T-helper 1 cell (primary cell): Measurements from ENCODE around the gene FAM240A.
"Not testable (repeated sequence)": the region's sequence is repeated elsewhere in the genome, so short reads cannot be mapped to it uniquely, and the experiment has no call there.

Experiments used
- DNase-seq, 5 donors: peaks; one replicate each; pipeline ENCODE4 v3.0.0-alpha.2; 2012 to 2020
- total RNA-seq, 4 donors: gene quantifications; one replicate each; lab custom pipeline; 2026; lab: John Stamatoyannopoulos, UW

Gene FAM240A
- total RNA-seq: 0 reads per million in 4 donors

DNA sequence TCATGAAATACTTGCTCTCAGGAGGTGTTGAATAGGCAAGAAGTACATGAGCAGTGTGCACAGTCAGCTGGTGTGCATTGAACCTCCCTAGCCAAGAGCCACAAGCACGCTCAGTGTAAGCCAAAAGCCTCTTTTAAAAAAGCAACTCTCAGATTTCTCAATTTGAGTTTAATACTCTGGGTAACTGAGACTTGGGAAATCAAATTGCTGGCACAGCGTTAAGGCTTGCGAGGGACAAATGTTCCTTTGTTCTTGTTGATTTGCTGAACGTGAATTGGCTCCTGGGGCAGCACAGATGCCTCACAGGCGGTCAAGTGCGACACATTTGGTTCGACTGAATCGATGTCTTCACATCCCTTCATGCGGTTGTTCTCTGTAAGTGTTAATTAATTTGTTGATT lies at the start of gene FAM240A:
Gene FAM240A, plus strand, starts transcription at position 202 of the 400 bp plus-strand sequence. Its CDS starts 159 bp downstream, at position 361.
- DNase-seq: no peak

DNA sequence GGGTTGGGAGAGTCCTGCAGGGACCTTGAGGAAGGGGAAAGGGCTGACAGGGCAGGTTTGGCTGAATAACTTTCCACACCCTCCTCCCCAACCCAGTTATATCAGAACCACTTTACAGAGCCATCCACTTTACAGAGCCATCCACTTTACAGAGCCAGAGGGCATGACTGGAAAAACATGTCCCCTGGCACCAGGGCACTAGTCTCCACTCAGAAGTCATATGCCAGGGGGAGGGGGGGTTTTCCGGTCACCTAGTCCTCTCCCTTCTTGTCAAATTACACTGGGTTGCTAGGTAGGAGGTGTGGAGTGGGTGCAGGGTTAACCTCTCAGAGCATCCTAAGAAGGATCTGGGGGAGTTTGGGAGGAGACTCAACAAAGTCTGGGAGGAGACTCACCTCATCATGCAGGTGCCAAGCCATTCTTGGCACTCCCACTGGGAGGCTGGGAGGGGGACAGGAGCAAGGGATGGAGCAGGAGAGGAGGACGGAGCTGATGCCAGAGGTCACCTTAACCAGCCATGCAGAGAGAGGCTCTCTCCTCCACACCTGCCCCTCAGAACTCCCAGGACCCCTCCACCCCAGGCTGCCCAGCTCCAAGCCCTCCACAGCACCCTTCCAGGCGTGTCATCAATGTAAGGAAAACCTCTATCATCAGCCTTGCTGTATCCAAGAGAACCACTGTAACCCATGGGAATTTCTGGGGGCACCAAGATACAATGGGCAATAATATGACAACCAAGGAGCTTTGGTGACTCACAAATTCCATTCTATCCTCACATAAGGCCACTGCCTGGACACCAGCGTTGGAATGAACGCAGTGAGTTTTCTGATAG lies 47.9 kb upstream of the FAM240A start:
- no peak for DNase-seq

DNA sequence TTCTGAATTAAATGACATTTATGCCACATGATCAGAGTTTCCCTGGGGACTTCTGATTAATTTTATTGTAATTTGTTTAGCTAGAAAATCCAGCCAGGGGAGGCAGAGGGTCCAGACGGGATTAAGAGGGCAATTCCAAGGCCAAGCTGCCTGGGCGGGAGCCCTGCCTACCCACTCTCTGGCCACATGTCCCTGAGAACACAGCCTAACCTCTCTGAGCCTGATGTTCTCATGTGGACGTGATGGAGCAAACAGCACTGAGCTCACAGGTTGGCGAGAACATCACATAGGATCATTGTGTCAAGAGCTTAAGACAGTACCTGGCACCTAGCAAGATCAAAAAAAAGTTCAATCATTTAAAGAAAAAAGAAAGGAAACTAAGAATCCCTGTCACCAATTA lies 47.2 kb upstream of the FAM240A start:
- no peak for DNase-seq

DNA sequence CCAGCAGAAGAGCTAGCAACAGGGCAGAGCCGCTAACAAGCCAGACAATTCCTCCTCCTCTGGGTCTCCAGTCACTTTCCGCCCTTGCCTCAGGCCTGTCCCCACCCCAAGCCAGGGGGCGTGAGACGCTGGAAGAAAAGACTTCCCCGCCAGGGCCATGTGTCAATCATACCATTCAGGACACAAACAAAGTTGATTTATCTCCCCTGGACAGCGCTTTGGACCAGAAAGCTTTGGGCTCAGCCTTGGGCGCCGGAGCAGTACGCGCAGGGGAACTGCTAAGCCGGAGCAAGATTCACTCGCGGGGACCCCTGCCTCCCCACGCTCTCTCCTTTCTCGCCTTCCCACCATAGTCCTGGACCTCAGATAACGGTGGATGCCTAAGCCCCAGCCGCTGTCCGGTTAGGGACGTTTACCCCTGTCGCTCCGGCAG lies 46.7 kb upstream of the FAM240A start:
- DNase-seq: no peak

DNA sequence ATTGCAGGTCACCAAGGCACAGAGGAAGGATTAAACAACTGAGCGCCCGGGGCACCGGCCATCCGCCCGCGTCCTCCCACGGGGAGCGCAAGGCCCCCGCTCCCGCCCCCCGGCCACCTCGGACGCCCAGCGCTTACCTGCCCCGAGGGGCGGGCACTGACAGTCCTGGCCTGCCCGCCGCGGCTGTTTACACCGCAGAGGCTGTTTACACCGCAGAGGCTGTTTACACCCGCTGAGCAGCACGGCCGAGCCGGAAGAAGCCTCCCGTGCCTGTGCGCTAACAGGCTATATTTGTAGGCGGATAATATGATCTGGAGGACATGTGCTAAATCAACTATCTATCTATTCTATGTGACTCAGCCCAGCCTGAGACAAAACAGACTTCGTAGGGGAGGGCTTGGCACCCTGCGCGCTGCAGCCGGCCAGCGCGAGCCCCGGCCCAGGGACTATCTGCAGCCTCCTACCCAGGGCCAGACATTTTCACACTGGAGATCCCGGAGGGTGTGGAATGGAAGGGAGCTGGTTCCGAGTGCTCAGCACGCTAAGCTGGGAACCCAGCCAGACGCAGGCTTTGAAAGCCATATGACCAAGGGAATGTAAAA lies 46.2 kb upstream of the FAM240A start, which contains the start of gene LRRC2:
Gene LRRC2, minus strand, starts transcription at position 263 of the 602 bp plus-strand sequence. CDS start 14,711 bp downstream, outside the sequence.
- peak in 3 of 5 donors; percentile 6 to 58 (median 17) for DNase-seq

DNA sequence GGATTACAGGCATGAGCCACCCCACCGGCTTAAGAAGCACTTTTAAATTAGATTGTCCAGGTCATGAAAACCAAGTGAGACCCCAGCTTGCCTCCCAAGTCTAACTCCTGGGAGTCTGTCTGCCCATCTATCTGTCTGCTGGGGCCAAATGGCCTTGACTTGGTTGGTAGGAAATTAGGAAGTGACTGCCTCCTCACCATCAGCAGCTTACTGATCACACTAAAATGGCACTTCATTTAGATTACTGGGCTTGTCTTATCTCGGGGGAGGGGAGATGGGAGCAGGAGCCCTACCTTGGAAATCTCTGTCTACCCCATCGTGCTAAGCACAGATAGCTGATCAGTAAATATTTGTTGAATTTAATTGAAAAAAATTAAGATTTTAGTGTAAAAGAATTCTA lies 40.6 kb upstream of the FAM240A start:
- no peak for DNase-seq

DNA sequence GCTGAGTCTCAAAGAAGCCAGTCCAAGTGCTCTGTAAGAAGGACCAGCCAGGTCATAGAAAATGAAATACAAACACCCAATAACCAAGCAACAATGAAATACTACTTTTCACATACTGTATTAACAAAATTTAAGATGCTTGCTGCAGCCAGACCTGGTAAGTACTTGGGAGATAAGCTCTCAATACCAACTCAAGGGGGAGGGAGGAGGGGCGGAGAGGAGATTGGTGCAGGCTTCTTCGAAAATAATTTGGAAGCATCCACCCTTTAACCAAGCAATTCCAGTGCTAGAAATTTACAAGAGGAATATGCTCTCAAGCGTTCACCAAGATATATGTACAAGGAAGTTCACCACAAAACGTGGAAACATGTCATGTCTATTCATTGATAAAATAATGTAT lies 38.6 kb upstream of the FAM240A start:
- DNase-seq: no peak

DNA sequence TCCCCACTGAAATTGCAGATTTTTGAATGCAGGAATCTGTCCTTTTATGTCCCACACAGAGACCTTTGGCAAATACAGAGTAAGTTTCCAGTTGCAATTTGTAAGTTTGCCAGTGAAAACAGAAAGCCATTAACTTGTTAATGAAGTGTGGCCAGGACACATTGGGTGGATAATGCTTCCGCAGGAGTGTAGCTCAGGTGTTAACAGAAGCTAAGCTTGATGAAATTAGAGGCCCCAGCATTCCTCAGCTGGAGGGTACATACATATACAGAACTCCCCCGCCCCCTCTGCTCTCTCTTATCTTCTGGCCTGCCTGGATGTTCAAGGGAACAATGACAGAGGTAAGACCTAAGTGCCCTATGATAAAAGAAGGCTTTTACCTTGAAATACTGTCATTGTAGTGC lies 38.1 kb upstream of the FAM240A start:
- DNase-seq: no peak

DNA sequence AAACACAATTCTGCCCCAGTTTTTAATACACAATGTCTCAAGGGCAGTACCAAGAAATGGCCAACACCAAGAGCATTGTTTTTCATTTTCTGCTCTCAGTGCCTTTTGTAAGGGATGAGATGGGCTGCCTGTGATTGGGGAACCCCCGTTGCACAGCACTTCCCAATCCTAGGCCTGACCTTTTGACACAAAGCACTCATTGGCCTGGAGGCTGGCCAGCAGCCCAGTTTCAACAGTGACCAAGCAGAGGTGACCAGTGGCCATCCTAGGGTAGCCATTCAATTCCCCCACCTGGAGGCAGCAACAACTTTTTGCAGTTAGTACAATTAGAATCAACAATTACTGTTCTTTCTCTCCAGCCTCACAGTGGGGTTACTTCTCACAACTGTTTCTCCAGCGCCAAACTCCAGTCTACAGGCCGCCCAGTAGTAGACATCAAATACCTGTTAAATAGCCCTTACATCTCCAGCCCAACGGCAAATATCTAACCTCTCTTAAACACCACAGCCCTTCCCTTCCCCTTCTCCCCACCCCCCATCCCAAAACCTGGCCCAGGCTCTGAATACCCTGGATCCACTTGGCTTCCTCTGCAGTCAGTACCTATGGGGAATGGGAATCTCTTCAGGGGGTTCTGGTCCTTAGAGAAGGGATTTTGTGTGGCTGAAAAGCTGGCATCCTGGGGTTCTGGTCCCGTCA lies 37.3 kb upstream of the FAM240A start:
- no peak for DNase-seq

DNA sequence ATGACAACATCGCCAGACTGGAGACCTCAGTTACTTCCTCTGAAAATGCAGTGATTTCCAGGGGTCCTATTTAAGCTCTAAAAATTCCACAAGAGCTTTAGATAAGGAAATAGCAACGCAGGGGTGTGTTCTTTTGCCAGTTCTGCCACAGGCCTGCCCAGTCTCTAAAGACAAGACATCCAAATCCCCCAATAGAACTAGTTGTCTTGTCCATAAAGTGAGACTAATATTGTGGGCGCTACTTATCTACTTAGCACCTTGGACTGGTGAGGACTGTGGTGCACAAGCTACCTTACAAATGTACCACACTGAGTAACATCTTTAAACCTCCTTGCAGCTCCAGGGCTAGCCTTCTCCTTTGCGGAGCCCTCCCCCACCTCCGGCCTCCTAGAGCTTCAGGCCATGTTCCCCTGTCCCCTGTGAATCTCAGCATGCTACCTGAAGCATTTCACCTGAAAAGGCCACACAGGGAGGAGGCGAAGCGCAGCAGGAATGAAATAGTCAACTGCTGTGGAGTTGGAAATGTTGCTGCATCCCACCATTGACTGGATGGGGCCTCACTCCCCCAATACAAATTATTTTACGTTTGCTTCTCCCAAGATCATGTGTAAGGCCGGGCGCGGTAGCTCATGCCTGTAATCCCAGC lies 36.6 kb upstream of the FAM240A start:
- no peak for DNase-seq

DNA sequence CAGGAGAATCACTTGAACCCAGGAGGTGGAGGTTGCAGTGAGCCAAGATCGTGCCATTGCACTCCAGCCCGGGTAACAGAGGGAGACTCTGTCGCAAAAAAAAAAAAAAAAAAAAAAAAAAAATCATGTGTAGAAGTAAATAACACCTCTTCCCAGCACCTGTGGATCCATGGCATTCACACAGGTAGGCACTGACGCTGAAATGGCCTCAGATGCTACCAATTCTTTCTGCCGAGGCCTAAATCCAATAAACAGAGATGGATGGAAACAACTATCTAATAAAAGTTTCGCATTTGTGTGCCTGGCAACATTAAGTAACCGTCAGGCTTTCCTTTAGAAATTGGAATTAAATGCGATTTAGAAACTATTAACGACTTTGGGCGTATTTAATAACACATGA lies 35.9 kb upstream of the FAM240A start:
- DNase-seq: no peak

DNA sequence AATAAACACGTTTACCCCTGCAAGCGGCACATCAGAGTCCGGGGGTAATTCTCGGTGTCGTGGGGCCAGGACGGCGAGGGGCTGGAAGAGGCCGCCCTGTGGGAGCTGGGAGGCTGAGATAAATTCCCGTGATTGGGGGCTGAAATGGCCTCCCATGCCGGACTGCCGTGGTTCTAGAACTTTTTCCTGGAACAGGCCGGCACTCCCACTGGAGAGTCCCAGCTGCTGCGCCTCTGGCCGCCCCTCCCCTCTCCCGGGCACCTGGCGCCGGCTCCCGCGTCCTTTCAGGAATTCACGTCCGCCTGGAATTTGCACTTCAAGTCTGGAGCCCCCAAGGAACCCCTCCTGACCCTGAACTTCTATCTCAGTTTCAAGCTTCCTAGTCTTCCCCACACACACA lies 35.4 kb upstream of the FAM240A start:
- DNase-seq: no peak

DNA sequence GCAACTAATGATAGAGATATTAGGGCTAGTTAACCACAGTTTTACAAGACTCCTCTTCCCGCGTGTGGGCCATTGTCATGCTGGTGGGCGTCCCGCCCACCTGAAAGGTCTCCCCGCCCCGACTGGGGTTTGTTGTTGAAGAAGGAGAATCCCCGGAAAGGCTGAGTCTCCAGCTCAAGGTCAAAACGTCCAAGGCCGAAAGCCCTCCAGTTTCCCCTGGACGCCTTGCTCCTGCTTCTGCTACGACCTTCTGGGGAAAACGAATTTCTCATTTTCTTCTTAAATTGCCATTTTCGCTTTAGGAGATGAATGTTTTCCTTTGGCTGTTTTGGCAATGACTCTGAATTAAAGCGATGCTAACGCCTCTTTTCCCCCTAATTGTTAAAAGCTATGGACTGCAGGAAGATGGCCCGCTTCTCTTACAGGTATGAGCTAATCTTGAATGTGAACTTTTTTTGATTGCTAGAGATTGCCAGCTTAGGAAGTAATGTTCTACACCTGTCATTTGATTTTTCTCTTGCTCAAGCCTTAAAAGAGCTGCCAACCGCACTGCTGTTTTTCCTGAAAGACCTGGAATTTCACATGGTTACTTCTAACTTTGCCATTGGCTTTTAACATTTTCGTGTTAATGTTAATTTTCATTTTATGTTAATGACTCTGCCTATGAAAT lies 34.6 kb upstream of the FAM240A start:
- not testable (repeated sequence) for DNase-seq

DNA sequence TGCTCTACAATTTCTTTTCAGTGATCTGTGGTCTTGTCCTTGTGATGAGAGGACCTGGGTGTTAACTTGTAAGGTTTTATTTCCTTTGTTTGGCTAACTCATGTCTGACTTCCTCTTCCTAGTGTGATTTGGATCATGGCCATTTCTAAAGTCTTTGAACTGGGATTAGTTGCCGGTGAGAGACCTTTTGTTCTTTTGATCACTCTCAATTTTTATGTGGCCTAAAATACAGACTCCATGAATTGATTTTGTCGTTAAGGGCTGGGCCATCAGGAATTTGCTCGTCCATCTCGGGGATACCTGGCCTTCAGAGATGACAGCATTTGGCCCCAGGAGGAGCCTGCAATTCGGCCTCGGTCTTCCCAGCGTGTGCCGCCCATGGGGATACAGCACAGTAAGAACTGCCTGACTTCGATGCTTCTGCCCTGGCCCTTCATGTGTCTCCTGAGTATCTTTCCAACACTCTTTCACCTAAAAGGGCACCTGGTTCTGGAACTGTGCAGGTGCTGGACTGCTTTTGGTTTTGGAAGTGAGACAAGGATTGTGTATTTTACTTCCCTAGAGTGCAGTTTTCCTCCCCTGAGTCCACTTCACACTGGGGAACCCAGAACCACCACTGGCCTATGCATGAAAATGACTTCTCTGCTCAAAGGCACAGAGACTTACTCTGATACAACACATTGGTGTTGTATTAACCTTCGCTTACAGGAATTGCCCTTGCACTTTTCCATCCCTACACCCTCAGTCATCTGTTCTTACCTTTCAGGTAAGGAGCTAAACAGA lies 33.2 kb upstream of the FAM240A start:
- no peak for DNase-seq

DNA sequence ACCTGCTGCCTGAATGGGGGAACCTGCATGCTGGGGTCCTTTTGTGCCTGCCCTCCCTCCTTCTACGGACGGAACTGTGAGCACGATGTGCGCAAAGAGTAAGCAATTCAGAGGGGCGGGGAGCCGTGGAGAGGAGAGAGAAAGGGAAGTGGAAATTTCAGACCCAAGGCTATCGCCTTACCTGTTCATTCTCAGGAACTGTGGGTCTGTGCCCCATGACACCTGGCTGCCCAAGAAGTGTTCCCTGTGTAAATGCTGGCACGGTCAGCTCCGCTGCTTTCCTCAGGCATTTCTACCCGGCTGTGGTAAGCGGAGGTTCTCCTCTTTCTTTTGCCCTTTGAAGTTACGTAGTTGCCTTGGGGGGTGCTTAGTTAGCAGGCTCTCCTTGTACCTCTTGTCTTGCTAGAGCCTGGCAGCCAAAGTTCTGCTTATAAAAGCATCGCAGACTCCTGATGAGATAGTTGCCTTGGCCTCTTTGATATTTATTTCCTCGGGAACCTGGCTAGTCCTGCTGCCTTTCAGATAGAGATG lies 32.5 kb upstream of the FAM240A start:
- no peak for DNase-seq

DNA sequence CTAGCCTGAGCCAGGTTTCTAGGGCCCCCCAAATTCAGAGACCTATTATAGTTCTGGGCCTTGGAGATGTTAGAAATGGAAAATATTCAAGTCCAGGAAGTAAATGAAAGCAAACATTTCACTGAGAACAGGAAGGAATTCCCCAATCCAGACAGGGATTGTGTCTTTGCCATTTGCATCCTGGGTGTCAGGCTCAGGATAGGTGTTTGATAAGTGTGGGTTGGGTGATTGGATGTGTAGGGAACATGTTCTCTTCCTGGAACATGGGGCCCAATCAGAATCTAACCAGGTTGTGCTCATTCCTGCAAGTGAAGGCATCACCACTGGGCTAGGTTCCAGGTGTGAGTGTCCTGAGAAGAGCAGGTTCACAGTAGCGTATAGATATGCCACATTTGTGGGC lies 31.6 kb upstream of the FAM240A start:
- no peak for DNase-seq

DNA sequence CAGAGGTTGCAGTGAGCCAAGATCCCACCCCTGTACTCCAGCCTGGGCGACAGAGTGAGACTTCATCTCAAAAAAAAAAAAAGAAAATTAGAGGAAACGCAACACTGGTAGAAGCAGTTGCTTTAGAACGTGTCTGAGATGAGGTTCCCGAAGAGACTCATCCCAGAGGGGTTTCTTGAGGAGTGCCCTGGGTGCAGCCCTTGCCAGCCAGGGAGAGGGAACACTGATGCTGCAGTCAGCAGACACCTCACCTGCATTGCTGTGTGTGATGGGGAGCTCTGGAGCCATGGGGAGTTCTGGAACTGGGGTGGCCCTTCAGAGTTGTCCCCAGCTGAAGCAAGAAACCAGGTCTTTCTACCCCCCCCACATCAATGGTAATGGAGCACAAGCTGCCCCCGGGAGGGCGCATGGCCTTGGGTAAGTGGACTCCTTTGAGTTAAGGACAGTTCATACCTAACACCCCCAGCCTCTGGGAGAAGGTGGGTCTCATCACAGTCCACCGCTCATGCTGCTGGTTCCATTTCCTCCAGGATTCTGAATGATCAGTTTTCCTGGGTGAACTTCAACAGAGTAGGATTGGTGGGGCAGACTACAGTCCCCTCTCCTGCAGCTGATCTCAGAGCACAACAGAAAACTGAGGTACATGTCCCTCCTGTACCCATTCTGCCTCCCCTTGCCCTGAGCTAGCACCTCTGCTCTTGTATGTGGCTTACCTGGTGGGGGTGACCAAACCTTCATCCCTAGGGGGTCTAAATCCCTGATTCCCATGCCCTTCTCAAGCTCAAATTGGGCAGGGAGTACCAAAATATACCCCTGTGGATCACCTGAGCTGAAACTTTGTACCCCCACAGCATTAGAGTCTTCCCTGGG lies 27.5 kb upstream of the FAM240A start:
- no peak for DNase-seq

DNA sequence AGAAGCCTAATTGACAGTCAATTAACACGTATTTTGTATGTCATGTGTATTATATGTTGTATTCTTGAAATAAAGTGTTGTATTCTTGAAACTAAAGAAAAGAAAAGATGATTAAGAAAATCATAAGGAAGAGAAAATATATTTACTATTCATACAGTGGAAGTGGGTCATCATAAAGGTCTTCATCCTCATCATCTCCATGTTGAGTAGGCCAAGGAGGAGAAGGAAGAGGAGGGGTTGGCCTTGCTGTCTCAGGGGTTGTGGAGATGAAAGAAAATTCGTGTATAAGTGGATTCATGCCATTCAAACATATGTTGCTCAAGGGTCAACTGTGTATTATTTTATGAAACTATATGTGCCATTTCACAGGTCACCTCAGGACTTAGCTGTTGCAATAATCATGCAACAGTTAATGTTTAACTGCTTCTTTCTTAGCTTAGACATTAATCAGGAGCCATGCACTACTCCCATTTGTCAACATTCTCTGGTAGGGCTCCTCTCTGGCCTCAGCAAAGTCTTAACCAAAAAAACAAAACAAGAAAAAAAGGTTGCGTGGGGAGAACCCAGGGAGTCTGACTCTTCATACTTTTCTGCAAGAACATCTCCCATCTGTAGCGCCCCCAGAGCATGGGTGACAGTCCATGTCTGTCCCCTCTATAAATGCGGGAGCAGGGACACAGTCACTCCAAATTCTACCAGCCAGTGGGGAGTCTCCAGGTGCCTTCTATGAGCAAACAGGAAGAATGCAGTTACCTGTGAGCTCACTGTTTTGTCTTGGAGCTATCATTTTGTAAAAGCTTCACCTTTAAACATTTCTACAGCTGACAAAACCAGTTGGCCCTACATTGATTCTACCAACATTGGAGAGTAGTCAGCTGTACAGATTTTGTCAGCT lies 26.3 kb upstream of the FAM240A start:
- no peak for DNase-seq

DNA sequence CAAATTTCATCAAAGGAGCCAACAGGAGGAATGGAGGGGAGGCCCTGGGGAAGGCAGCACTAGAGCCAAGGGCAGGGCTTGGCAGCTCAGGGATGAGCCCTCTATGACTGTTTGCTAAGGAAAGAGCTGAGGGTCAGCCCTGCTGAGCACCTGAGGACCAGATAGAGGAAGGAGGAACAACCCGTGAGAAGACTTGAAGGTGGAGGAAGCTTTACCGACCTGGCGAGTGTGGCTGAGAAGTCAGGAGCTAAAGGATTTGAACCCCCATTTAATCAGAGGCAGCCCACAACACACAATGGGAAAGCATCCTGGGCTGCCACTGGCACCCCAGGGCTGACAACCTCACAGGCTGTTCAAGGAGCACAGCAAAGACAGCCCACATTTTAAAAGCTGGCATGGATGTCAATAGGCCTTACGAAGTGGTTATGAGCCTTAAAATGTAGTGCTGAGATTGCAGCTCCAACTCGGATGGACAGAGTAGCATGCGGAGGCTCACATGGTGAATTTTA lies 25.5 kb upstream of the FAM240A start:
- DNase-seq: no peak
